ENCODE data around the gene SKI. TPM values are rescaled to one million over a fixed set of nuclear protein-coding genes. Genes with fewer than 3 reads are reported as not detected.
A peak's percentile ranks its signal among the peaks of the same experiment; 100 is the strongest.

SKI gene
- total RNA-seq, 1 experiment from 2014 or later, result 89.5 TPM

DNA sequence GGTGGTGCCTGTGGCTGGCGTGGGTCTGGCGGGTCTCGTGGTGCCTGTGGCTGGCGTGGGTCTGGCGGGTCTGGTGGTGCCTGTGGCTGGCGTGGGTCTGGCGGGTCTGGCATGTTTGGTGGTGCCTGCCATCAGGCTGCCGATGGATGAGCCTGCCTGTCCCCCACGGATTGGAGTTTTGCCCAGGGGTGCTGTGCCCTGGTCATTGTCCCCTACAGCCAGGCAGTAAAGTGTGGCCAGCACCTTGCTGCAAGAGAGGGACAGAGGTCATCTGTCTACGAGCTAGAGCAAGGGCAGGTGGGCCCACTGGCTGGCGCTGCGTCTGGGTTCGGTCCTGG, 41.8 kb downstream of the SKI start:
- DNase-seq, result no peak
- peaks cover 38 to 39% of the 10 kb centered on the region in 2 experiments for H3K4me1 Mint-ChIP-seq
- Histone ChIP-seq H4K91ac (ENCODE audit: insufficient read length, low read depth, low read length) (no peak overlapping the region), H3K14ac (ENCODE audit: insufficient read depth, low read length) (no peak overlapping the region), H2BK20ac (ENCODE audit: low read depth, low read length, poor library complexity, severe bottlenecking) (no peak overlapping the region), H2AFZ (ENCODE audit: low read length) (no peak overlapping the region), H3K23me2 (ENCODE audit: insufficient read length, low read depth, low read length, poor library complexity, severe bottlenecking) (no peaks in the 10 kb centered on the region), H3K9me3 (ENCODE audit: control insufficient read depth, low read depth, low read length) (no peaks in the 10 kb centered on the region), H3K27ac (ENCODE audit: insufficient read length, low read depth, low read length) (no peak overlapping the region), H2BK5ac (ENCODE audit: insufficient read length, low read length) (no peak overlapping the region), H2BK15ac (ENCODE audit: low read depth, low read length) (no peak overlapping the region), H3K4me2 (ENCODE audit: insufficient read depth, insufficient read length, low read length) (no peak overlapping the region), H4K20me1 (ENCODE audit: control insufficient read depth, insufficient read depth, insufficient read length) (peaks cover 10% of the 10 kb centered on the region), H3K79me2 (ENCODE audit: insufficient read depth, low read length) (peaks cover 80% of the 10 kb centered on the region), H2BK120ac (ENCODE audit: low read depth, low read length, poor library complexity, severe bottlenecking) (no peak overlapping the region), H2AK5ac (ENCODE audit: insufficient read length, low read length) (no peak overlapping the region), H3K9ac (ENCODE audit: extremely low read depth, insufficient read length, low read length) (no peak overlapping the region), H3T11ph (ENCODE audit: low read length) (no peak overlapping the region), H4K8ac (replicated peaks; ENCODE audit: insufficient read length, low read depth, low read length) (no peak overlapping the region), H3K18ac (ENCODE audit: insufficient read length, low read depth, low read length) (no peak overlapping the region), H2BK12ac (ENCODE audit: insufficient read length, low read depth, low read length) (no peak overlapping the region), H3K56ac (ENCODE audit: insufficient read length, low read depth, low read length) (no peak overlapping the region), H3K4ac (ENCODE audit: low read depth, low read length) (no peak overlapping the region), H4K5ac (ENCODE audit: insufficient read length, low read depth, low read length) (no peak overlapping the region), H3K79me1 (ENCODE audit: insufficient read depth, low read depth, low read length, poor library complexity, severe bottlenecking) (peaks cover 2% of the 10 kb centered on the region), H3K27me3 (ENCODE audit: insufficient read depth, low read length) (no peaks in the 10 kb centered on the region), H3K23ac (ENCODE audit: insufficient read length, low read depth, low read length) (no peak overlapping the region), H3K4me1 (ENCODE audit: insufficient read depth, low read length) (no peaks in the 10 kb centered on the region)
- H3K4me3 Mint-ChIP-seq, result no peak overlapping the region
- H3K36me3 Mint-ChIP-seq (ENCODE audit: insufficient read depth in 1 of 3, low read depth in 3 of 3), result 0 out of 7 replicates have a peak, but pooled peaks cover 0 to 4% (median 0%) of the 10 kb centered on the region in 3 experiments
- peak overlapping the region in 2 of 3 experiments; percentile 28 to 52; a peak in 2 of 7 replicates for H3K27ac Mint-ChIP-seq
- no peaks in the 10 kb centered on the region for H3K27me3 Mint-ChIP-seq (ENCODE audit: low read depth)
- TF ChIP-seq, protein P1, sequence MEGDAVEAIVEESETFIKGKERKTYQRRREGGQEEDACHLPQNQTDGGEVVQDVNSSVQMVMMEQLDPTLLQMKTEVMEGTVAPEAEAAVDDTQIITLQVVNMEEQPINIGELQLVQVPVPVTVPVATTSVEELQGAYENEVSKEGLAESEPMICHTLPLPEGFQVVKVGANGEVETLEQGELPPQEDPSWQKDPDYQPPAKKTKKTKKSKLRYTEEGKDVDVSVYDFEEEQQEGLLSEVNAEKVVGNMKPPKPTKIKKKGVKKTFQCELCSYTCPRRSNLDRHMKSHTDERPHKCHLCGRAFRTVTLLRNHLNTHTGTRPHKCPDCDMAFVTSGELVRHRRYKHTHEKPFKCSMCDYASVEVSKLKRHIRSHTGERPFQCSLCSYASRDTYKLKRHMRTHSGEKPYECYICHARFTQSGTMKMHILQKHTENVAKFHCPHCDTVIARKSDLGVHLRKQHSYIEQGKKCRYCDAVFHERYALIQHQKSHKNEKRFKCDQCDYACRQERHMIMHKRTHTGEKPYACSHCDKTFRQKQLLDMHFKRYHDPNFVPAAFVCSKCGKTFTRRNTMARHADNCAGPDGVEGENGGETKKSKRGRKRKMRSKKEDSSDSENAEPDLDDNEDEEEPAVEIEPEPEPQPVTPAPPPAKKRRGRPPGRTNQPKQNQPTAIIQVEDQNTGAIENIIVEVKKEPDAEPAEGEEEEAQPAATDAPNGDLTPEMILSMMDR (conservative IDR thresholded peaks at IDR 0.05), result no peak
- no CpG with 5 or more reads among the region's 13 CpGs for WGBS (ENCODE audit: extremely low coverage, insufficient read length, low lambda C conversion rate)
- H3K9me3 Mint-ChIP-seq, result no peaks in the 10 kb centered on the region
